Fibroblast of upper back skin (primary cell): Measurements from ENCODE around the gene RAD51B.

Experiments used
- DNase-seq: peaks from one replicate; pipeline ENCODE4 v3.0.0-alpha.2; 2013

Gene RAD51B

GRCh38 chr14:68349900-68350629 is 530.5 kb downstream of the RAD51B start:
- peak; percentile 92 for DNase-seq

GRCh38 chr14:68355415-68355814 is 535.8 kb downstream of the RAD51B start:
- DNase-seq, result no peak

GRCh38 chr14:68357777-68358176 is 538.2 kb downstream of the RAD51B start:
- no peak for DNase-seq

DNA sequence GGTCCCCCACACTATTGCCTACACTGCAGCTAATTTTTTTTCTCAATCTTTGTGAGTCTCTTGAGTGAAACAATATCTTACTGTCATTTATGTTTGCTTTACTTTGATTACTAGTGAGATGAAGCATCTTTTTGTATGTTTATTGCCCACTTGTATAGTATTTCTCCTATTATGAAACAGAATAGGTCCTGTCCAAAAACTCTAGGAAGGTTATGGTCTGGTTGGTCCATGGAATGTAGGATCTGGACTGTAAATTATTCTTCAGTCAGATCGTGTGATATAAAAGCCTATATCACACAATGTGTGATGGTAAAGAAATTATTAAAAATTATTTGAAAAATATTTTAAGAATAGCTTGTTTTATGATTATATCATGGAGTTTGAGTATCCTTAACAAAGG is 538.9 kb downstream of the RAD51B start:
- no peak for DNase-seq

GRCh38 chr14:68359022-68359836 is 539.6 kb downstream of the RAD51B start:
- no peak for DNase-seq

- DNase-seq, result peak; percentile 40
Measured at GRCh38 chr14:68359837-68360552, 540.4 kb downstream of the RAD51B start.

DNA sequence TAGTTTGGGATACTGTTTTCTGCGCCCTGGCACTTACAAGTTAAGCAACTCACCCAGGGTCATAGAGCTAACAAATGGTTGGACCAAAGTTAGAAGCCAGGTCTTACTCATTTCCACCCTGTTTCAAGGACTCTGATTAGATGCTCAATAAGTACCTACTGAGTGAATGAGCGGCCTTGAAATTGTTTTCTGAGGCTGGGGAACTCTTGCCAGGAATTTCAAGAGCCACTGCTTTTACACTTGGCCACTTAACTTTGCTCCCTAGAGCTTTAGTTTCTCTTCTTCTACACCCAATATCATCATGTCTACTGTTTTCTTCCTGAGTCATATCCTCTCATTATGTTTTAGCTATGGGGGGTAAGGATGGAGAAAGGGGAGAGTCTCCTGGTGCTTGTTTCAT is 541.7 kb downstream of the RAD51B start:
- peak; percentile 83 for DNase-seq

- DNase-seq, result no peak
Measured at GRCh38 chr14:68362846-68363245, 543.3 kb downstream of the RAD51B start.

DNA sequence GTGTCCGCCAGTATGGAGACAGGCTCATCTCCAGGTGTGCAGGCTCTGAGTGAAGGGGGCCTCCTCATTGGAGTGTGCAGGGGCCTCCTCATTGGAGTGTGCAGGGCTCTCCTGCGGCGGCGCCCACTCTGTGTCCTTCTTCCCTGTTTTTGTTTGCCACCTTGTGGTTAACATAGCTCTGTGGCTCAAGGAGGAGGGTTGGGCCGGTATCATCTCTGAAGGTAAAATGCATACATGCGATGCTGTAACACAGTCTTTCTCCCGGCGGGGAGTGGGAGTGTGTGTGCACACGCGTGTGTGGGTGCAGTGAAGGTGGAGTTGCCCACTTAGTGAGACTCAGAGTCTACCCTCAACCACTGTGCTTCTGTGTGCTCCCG is 543.9 kb downstream of the RAD51B start:
- DNase-seq, result no peak

DNA sequence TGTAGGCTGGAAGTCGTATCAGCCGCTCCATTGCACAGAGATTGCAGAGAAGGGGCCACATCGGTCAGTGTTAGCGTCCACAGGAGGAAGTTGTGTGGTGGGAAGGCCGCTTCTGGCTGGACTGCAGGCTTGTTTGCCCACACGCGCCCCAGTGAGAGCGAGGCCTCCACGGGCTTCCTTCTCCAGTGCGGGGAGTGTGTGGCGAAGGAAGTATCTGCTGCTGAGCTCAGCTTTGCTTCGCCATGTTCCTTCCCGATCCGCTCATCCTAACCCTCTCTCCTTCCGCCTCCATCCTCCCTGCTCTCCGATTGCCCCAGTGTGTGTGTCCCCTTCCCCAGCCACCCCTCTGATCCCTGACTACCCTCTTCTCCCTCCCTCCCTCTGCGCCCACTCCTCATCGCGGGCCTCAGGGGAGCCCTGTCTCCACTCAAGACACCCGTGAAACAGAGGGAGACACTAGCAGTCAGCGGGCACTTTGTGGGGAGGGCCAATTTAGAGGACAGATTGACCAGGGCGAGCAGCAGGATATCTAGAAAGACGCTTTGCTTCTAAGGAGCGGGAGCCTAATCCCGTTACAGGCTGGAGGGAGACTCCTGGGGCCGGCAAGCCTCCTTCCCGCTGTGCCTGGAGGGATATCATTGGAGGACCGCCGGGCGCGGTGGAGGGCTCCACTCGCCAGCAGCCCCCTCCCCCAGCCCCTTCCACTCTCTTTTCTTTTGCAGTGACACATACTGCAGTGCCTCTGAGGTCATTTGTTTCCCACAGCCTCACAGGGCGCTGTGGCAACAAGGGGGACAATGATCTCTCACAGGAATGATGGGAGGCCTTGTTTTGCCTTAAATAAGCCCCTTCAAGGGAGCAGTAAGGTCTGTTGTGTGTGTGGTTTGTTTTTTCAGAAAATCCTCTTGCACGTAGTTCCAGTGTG is 544.5 kb downstream of the RAD51B start:
- DNase-seq, result peak; percentile 33

DNA sequence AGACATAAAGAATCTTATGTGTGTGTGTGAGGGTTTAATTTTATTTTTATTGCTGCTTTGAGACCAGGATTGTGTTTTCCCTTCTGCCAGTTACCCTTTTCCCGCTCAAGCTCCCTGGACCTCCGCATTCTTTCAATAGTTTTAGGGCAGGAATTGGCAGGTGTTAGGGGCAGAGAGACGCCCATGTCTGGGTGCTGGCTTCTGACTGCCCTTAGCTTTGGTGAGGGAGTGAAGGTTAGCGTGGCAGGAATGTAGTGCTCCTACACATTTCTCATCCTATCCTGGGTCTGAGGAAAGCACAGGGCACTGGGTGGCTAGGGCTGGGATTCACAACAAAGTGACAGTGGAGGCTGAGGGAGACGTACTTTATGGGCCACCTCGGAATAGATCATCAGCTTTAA is 545.2 kb downstream of the RAD51B start:
- DNase-seq, result no peak

GRCh38 chr14:68365228-68365627 is 545.6 kb downstream of the RAD51B start:
- peak; percentile 69 for DNase-seq

GRCh38 chr14:68366656-68367055 is 547.1 kb downstream of the RAD51B start:
- DNase-seq, result no peak

- no peak for DNase-seq
Measured at GRCh38 chr14:68367536-68367935, 548.0 kb downstream of the RAD51B start.

DNA sequence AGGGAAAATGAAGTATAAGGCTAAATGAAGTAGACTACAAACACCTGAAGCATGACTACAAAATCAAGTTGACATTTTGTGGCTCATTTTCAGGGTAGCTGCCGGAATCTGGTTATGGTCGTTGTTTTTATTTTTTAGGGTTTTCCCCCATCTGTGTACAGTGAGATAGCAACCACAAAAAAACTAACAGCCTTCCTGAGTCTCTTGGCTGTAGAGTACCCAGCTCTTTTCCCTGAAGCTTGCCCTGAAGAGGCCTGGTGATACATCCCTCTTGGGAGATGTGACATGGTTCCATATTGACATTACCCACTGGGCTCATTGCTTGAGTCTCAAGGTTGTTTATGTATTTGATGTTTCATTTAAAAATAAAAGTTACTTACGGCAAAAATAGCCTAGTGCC is 549.3 kb downstream of the RAD51B start:
- DNase-seq, result no peak

- no peak for DNase-seq
Measured at GRCh38 chr14:68369281-68370056, 549.9 kb downstream of the RAD51B start.

GRCh38 chr14:68370057-68370360 is 550.4 kb downstream of the RAD51B start:
- DNase-seq, result no peak

GRCh38 chr14:68372368-68372767 is 552.8 kb downstream of the RAD51B start:
- DNase-seq, result no peak

- no peak for DNase-seq
Measured at GRCh38 chr14:68373124-68373646, 553.6 kb downstream of the RAD51B start.

- DNase-seq, result no peak
Measured at GRCh38 chr14:68373847-68374444, 554.4 kb downstream of the RAD51B start.

- DNase-seq, result no peak
Measured at GRCh38 chr14:68374682-68375081, 555.1 kb downstream of the RAD51B start.
